BJ (cell line): ENCODE data around the gene TP73. TPM values are rescaled to one million over a fixed set of nuclear protein-coding genes. Genes with fewer than 3 reads are reported as not detected.

Source experiments
- CTCF ChIA-PET: fragments of 350-600 bp; formaldehyde crosslinking; extraction: SDS; loops from one replicate; lab custom pipeline; 2021; ENCODE audit warnings: antibody characterized with exemption, inconsistent platforms; lab: Yijun Ruan, JAX
- POLR2A ChIA-PET: fragments of 300-600 bp; sonication (Branson Sonifier 250); formaldehyde crosslinking; extraction: SDS; loops from one replicate; lab custom pipeline; 2021; ENCODE audit warnings: antibody characterized with exemption; lab: Charles Lee
- DNase-seq: peaks from one replicate; pipeline ENCODE4 v3.0.0-alpha.2; 2011; ENCODE audit warnings: low read depth
- H3K27me3 ChIP-seq: 2 replicates; pipeline ENCODE4 v1.6.0; 2011; ENCODE audit warnings: low read length; ENCODE audit not compliant: control insufficient read depth, insufficient read depth
- H3K36me3 ChIP-seq: 2 replicates; pipeline ENCODE4 v1.5.1; 2011; ENCODE audit warnings: low read length; ENCODE audit not compliant: control insufficient read depth, insufficient read depth
- H3K4me3 ChIP-seq: 2 replicates; pipeline ENCODE4 v1.5.1; 2011; ENCODE audit warnings: low read depth, mild to moderate bottlenecking, control low read depth, low read length
- polyA plus RNA-seq: library from polyadenylated mRNA; depleted of rRNA; stranded (reverse); fragments of >200 nt; gene quantifications from 2 replicates; pipeline ENCODE4 v1.2.3, GENCODE V29; 2011
- TF ChIP-seq, protein P1 (sequence below): IDR thresholded peaks from 2 replicates; pipeline ENCODE4 v1.5.1; 2011; ENCODE audit warnings: low read depth, mild to moderate bottlenecking, control low read depth, inconsistent platforms, low read length, moderate library complexity; ENCODE audit not compliant: insufficient read depth

Gene TP73
- polyA plus RNA-seq, 1 experiment: not detected

DNA sequence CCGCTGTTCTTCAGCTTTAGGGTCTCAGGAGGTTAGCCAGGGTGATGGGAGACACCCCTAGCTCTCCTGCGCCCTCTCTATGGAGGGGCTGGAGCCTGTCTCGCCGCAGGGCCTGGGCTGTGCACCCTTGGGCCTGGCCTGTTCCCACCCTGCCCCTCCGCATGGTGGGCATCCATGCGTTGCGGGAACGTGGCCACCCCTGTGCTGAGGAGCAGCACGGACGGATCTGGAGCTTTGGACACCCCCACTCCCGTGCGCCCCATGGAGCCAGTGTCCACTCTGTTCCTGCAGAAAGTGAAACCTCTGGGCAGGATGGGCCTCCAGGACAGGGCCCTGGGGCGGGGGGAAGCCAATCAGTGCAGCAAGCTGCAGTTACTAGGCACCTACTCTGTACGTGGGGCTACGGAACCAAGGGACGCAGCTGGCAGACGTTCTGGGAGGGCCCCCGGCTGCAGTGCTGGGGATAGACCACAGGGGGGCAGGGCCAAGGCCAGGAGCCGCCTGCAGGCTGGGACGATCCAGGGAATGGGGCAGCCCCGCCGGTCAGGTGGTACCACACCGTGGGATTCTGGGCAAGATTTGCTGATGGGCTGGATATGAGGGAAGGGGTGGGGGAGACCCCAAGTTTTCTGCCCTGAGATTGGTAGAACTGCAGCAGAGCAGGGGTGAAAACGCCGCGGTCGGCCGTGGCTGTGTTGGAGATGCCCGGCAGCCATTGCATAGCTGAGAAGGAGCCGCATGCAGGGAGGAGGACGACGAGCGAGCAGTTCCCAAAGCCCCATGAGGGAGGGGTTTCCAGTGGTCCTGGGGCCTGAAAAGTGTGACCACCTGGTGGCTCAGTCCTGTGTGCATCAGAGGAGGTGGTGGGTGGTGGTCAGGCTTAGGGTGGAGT is 43.3 kb downstream of the TP73 start:
- Histone ChIP-seq H3K36me3 (no peaks in the 10 kb centered on the region), H3K27me3 (peaks cover 19% of the 10 kb centered on the region), H3K4me3 (no peak overlapping the region)
- TF ChIP-seq, protein P1, sequence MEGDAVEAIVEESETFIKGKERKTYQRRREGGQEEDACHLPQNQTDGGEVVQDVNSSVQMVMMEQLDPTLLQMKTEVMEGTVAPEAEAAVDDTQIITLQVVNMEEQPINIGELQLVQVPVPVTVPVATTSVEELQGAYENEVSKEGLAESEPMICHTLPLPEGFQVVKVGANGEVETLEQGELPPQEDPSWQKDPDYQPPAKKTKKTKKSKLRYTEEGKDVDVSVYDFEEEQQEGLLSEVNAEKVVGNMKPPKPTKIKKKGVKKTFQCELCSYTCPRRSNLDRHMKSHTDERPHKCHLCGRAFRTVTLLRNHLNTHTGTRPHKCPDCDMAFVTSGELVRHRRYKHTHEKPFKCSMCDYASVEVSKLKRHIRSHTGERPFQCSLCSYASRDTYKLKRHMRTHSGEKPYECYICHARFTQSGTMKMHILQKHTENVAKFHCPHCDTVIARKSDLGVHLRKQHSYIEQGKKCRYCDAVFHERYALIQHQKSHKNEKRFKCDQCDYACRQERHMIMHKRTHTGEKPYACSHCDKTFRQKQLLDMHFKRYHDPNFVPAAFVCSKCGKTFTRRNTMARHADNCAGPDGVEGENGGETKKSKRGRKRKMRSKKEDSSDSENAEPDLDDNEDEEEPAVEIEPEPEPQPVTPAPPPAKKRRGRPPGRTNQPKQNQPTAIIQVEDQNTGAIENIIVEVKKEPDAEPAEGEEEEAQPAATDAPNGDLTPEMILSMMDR: peak; percentile 91
- no peak for DNase-seq
- ChIA-PET CTCF (interaction anchor here (0.6 to 1.8 kb wide), 21 partner anchors 9 to 111 kb away, joined by 3 to 13 read pairs (median 3); no protein-coding TSS in a partner anchor), POLR2A (no interaction called here)

DNA sequence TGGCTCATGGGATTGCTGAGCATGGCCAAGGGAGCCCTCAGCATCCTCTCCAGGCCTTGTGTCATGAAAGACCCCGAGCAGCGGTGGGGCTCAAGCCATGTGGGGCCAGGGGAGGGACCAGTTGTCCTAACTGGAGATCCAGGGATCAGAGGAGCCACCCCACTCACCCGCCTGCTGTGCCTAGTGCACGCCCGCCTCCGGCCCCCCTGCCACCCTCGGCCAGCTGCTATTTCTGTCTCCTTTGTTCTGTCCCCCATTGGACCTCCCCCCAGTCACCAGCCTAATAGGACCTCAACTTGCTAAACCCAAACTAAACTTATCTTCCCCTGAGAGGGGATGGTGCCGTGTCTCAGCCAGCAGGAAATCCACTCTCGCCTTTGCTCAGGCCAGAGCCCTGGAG is 44.4 kb downstream of the TP73 start:
- TF ChIP-seq, protein P1: no peak
- H3K4me3 ChIP-seq: no peak overlapping the region
- H3K27me3 ChIP-seq: peaks cover 21% of the 10 kb centered on the region
- no peak for DNase-seq
- ChIA-PET CTCF (interaction anchor here (1.8 kb wide), 1 partner anchor 10 kb away, joined by 7 read pairs; no protein-coding TSS in a partner anchor), POLR2A (no interaction called here)
- no peaks in the 10 kb centered on the region for H3K36me3 ChIP-seq

DNA sequence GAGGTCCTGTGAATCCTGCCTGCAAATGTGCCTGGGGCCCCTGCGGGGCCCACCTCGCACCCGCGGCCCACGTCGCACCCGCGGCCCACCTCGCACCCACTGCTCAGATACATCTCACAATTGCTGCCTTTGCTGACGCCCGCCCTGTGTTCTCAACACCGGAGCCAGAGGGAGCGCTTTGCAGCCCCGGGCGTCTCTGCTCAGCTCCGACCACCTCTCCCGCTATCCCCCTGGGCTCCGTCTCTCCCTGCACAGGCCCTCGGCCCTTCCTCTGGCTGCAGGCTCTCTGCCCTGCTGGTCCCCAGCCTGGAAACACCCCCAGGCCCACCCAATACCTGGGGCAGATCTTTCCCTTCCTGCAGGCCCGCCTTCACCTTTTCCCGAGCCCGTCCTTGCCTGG is 44.8 kb downstream of the TP73 start:
- no peak for DNase-seq
- ChIA-PET CTCF (no interaction called here), POLR2A (no interaction called here)
- Histone ChIP-seq H3K27me3 (peaks cover 23% of the 10 kb centered on the region), H3K36me3 (no peaks in the 10 kb centered on the region), H3K4me3 (no peak overlapping the region)
- TF ChIP-seq, protein P1: no peak

DNA sequence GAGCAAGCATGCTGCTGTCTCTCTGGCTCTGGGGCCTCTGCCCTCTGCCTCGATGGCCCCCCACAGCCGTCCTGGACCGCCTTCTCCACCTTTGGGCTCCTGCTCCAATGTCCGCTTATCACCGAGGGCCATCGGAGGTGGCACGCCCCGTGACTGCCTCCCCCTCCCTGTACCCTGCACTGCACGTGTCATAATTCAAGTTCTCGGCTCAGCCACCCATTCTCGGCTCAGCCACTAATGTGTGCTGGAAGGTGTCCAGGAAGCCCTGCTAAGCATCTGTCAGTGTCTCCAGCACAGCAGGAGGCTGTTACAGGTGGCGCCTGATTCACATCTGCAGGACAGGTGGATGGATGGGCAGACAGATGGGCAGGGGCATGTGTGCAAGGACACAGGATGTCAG is 45.5 kb downstream of the TP73 start:
- ChIA-PET POLR2A (no interaction called here), CTCF (no interaction called here)
- H3K27me3 ChIP-seq: peaks cover 23% of the 10 kb centered on the region
- no peaks in the 10 kb centered on the region for H3K36me3 ChIP-seq
- TF ChIP-seq, protein P1: no peak
- DNase-seq: no peak
- no peak overlapping the region for H3K4me3 ChIP-seq

DNA sequence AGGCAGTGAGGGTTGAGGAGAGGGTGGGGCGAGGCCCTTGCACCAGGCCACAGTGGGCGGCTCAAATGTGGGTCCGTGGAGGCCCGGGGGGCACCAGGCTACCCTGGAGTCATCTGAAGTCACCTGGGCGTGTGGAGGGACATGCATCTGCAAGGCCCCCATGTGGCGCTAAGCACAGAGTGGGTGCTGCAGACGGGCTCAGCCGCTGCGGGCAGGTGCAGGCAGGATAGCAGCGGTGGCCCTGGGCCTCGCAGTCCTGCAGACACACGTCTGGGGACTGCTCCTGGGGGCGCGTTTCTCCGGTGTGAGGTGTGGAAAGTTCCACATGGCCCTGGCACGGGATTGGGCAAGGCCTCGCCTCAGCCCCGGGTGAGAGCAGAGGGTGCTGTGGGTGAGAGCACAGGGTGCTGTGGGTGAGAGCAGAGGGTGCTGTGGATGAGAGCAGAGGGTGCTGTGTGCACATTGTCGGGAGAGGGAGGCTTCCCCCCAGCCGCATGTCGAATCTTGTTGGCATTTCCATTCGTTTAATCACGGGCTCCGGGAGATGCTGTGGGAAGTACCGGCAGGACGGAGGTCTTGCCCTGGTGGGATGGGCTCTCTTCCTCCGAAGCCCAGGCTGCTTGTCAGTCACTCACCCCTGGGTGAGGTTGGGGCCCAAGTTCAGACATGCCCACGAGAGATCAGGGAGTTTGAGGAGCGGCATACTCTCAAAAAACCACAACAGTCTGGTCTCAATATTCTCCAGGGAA is 46.5 kb downstream of the TP73 start:
- H3K27me3 ChIP-seq: peaks cover 23% of the 10 kb centered on the region

More for the DNA sequence above, 46.5 kb downstream of the TP73 start:
- DNase-seq: no peak
- no peak overlapping the region for H3K4me3 ChIP-seq
- TF ChIP-seq, protein P1: no peak
- no peaks in the 10 kb centered on the region for H3K36me3 ChIP-seq
- POLR2A ChIA-PET: no interaction called here
- CTCF ChIA-PET: interaction anchor here (0.9 to 1.2 kb wide), 3 partner anchors 8 to 26 kb away, joined by 3 to 4 read pairs (median 4); no protein-coding TSS in a partner anchor
